ENCODE results near the gene OR5D14. TPM values are rescaled to one million over a fixed set of nuclear protein-coding genes. Genes with fewer than 3 reads are reported as not detected.

The OR5D14 gene
- polyA plus RNA-seq, 1 donor, result not detected

Other genes starting within 250 kb of the OR5D14 start
- gene OR4C15, start 241.1 kb upstream of the OR5D14 start, polyA plus RNA-seq, result not detected
- gene OR4C16, start 223.4 kb upstream of the OR5D14 start, polyA plus RNA-seq, result not detected
- gene OR4C11, start 187.9 kb upstream of the OR5D14 start, polyA plus RNA-seq, result not detected
- gene OR4P4, start 160.4 kb upstream of the OR5D14 start, polyA plus RNA-seq, result not detected
- not detected for gene OR4S2, start 147.2 kb upstream of the OR5D14 start, polyA plus RNA-seq
- gene OR4C6, start 133.4 kb upstream of the OR5D14 start, polyA plus RNA-seq, result not detected
- gene OR5D13, start 22.1 kb upstream of the OR5D14 start, polyA plus RNA-seq, result not detected
- not detected for gene OR5L1, start 15.8 kb downstream of the OR5D14 start, polyA plus RNA-seq
- gene OR5D18, start 24.1 kb downstream of the OR5D14 start, polyA plus RNA-seq, result not detected
- gene OR5L2, start 31.7 kb downstream of the OR5D14 start, polyA plus RNA-seq, result not detected
- gene OR5D16, start 43.2 kb downstream of the OR5D14 start, polyA plus RNA-seq, result not detected
- gene TRIM51, start 87.7 kb downstream of the OR5D14 start, polyA plus RNA-seq, result not detected
- not detected for gene OR5W2, start 119.0 kb downstream of the OR5D14 start, polyA plus RNA-seq
- gene OR5I1, start 140.8 kb downstream of the OR5D14 start, polyA plus RNA-seq, result not detected
- not detected for gene OR10AG1, start 174.4 kb downstream of the OR5D14 start, polyA plus RNA-seq
- gene OR5F1, start 199.1 kb downstream of the OR5D14 start, polyA plus RNA-seq, result not detected
- gene OR5AS1, start 232.1 kb downstream of the OR5D14 start, polyA plus RNA-seq, result not detected

Measured in large intestine (tissue), 1 donor.